GM18508 (cell line): ENCODE data around the gene SLC66A2.
"Not testable (repeated sequence)": the region's sequence is repeated elsewhere in the genome, so short reads cannot be mapped to it uniquely, and the experiment has no call there.

Experiments
- ATAC-seq: cut with Tn5 transposase; IDR thresholded peaks from one replicate; pipeline ENCODE4 v1.9.1; 2021; ENCODE audit warnings: moderate number of reproducible peaks; ENCODE audit not compliant: insufficient read depth, unreplicated experiment

The SLC66A2 gene

GRCh38 chr18:79971986-79972385 is 20.5 kb upstream of the SLC66A2 start:
- no peak for ATAC-seq

DNA sequence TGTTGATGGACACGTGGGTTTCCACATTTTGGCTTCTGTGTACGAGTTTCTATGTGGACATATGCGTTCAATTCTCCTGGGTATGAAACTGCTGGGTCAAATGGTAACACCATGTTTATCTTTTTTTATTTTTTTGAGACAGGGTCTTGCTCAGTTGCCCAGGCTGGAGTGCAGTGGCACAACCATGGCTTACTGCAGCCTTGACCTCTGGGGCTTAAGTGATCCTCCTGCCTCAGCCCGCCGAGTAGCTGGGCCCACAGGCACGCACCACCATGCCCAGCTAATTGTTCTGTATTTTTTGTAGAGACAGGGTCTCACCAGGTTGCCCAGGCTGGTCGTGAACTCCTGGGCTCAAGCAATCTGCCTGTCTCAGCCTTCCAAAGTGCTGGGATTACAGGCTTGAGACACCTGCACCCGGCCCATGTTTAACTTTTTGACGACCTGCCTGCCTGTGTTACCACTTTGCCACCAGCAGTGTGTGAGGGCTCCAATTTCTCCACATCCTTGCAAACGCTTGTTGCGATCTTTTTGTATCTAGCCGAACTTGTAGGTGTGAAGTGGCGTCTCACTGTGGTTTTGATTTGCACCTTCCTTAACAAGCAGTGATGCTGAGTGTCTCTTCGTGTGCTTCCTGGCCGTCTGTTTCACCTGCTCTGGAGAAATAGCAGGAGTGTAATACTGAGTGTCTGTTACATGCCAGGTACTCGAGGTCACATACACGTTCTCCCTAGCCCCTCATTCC is 19.9 kb upstream of the SLC66A2 start:
- no peak for ATAC-seq

DNA sequence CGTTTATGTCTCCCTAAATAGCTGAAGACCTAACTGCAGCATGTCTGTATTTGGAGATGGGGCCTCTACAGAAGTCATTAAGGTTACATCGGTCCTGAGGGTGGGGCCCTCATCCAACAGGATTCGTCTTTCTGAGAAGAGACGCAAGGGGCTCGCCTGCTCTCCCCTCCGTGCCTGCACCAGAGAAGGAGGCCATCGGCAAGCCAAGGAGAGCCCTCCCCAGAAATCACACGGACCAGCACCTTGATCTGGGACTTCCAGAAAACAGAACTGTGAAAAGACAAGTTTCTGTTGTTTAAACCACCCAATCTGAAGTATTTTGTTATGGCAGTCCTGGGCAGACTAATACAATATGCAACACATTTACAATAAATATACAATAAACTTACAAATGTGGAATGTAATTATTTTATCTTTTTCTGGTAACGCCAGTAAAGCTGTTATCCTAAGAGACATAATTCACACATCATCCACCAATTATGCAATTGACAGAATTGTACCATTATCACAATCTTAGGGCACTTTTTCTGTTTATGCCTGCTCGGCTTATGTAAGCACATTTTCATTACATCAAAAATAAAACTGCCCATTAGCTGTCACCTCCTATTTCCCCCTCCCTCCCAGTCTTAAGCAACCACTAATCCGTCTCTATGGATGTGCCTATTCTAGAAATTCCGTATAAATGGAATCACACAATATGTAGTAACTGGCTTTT is 19.1 kb upstream of the SLC66A2 start:
- no peak for ATAC-seq

- no peak for ATAC-seq
These were observed 13.9 kb upstream of the SLC66A2 start for GRCh38 chr18:79965119-79965902.

DNA sequence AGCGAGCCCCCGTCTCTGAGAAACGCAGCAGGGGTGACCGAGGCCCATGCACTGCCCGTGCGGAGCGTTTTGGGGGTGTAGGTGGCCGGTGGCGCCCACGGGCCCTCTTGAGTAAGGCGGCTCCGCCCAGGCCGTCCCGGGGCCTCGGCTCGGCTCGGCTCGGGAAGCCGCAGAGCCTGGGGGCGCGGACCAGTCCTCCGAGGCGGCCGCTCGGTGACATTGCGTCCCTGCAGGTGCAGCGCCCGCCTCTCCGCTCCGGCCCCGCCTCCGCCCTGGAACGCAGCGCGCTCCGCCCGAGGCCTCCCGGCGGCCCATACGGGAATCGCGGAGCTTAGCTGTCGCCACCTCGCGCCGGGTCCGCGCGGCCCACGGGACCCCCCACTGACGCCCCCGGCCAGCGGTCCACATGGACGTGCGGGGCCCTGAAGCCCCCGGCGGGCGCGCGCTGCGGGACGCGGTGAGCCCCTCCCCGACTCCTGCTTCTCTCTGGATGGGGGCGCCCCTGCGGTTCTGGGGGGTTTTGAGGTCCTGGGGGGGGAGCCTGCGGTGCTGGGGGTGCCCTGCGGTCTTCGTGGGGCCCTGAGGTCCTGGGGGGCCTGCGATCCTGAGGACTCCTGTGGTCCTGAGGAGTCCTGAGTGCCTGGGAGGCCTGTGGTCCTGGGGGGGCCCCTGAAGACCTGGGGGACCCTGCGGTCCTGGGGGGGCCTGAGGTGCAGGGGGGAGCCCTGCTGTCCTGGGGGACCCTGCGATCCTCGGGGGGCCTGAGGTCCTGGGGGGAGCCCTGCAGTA is 13.1 kb upstream of the SLC66A2 start, which contains the start of gene HSBP1L1:
TSS of gene HSBP1L1 (plus strand) at position 314 of the 789 bp plus-strand sequence. CDS start at position 407, 93 bp downstream.
- ATAC-seq, result peak; percentile 53

DNA sequence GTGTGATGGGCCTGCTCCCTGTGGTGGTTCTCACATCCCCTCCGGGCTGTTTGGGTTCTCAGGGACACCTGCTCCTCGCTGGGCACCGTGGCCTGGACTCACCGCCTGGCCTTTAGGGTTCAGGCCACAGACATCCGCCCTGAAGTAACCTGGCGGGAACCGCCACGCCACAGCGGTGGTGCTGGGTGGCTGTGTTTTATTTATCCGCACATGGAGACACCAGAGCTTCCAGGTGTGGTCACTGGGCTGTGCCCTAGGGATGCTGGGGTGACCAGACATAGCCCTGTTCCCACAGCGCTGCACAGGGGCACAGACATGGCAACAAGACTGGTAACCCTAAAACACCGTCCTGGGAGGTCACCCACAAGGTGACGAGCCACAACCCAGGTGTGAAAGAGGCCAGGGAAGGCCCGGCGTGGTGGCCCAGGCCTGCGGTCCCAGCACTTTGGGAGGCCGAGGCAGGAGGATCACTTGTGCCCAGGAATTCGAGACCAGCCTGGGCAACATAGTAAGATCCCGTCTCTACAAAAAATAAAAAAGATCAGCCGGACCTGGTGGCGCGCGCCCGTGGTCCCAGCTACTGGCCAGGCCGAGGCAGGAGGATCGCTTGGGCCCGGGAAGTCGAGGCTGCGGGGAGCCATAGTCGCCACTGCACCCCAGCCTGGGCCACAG is 12.3 kb upstream of the SLC66A2 start:
- ATAC-seq, result no peak

- ATAC-seq, result no peak
These were observed 11.6 kb upstream of the SLC66A2 start for GRCh38 chr18:79962835-79963657.

GRCh38 chr18:79962311-79962710 is 10.9 kb upstream of the SLC66A2 start:
- no peak for ATAC-seq

DNA sequence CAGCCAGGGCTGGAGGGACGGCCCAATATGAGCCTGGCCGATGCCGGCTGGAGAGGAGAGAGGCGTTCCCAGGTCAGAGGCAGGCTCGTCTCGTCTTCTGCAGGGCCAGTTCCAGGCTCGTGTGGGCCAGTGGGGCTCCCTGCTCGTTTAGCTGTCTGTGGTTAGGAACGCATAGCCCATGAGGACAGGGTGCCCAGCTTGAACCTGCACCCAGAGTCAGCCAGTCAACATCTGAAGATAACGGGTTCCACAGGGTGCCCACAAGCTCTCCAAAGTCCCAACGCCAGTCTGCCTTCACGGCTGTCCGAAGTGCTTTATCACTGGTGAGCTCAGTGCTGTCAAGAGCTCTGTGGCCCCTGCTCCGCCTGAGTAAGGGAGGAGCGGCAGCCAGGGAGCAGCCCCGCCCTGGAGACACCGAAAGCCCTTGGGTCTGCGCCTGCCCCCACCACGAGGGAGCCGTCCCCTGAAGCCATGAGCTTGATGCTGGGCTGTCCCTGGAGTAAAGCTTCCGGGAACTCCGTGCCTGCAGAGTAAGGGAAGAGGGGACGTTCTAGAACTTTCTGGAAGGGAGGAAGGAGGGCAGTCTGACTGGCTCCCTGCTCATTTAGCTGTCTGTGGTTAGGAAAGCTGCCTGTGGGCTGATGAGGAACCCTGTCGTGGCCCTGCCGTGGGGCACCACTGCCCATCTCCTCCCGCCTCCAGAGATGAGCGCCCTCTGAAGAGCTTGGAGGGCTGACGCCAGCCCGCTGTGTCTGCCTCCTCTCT is 10.3 kb upstream of the SLC66A2 start:
- ATAC-seq, result no peak

DNA sequence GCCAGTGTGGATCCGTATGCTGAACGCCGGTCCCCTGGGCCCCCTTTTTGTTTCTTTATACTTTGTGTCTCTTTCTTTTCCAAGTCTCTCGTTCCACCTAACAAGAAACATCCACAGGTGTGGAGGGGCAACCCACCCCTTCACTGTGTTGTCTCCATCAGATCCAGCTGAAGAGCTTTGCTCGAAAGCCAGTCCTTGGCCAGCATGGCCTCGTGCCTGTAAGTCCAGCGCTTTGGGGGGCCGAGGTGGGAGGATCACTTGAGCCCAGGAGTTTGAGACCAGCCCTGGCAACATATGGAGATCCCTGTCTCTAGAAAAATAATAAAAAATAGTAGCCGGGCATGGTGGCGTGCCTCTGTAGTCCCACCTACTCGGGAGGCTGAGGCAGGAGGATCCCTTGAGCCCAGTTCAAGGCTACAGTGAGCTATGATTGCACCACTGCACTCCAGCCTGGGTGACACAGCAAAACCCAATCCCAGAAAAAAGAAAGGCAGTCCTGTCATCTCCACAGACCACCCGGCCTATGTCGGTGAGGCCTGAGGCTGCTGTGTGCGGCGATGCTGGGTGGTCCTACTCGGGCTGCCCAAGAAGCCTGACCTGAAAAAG is 9.6 kb upstream of the SLC66A2 start:
- ATAC-seq, result no peak

GRCh38 chr18:79960161-79960801 is 8.8 kb upstream of the SLC66A2 start:
- not testable (repeated sequence) for ATAC-seq

- ATAC-seq, result no peak
These were observed 7.5 kb upstream of the SLC66A2 start for GRCh38 chr18:79958981-79959380.

DNA sequence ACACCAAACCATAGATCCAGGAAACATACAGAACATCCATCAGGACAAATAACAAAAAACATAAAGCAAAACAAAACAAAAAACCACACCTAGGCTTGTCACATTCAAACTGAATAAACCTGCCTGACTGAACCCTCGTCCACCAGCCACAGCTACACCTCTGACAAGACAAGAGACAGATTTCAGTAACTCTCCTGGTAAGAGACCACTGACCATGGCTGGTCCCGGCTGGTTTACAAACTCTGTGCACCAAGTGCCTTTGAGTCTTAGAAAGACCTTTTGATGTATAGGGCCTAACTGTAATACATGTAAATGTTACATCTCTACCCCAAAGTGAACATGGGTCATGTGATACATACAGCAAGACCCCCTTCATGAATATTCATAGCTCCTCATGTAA is 4.8 kb upstream of the SLC66A2 start:
- ATAC-seq, result no peak

GRCh38 chr18:79955302-79956075 is 4.0 kb upstream of the SLC66A2 start:
- no peak for ATAC-seq

DNA sequence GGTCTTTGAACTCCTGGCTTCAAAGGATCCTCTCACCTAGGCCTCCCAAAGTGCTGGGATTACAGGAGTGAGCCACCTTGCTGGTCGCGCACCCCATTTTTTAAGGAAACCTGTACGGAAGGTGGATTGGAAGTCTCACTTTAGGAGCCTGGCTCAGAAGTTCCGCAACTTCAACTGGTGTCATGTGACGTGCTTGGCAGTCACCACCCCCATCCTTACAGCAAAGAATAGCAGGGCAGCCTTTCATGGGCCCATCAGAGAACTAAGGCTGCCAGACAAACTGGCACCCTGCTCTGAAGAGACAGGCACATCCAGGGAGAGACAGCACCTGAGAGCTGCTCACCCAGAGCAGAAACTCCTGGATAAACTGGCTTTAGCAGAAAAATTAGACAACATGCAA is 3.3 kb upstream of the SLC66A2 start:
- ATAC-seq, result no peak

- ATAC-seq, result no peak
These were observed 2.7 kb upstream of the SLC66A2 start for GRCh38 chr18:79953971-79954651.
